Measurements from ENCODE around the gene CPLX1. TPM values are rescaled to one million over a fixed set of nuclear protein-coding genes. Genes with fewer than 3 reads are reported as not detected.

The CPLX1 gene
- total RNA-seq, 2 experiments from 2014 or later: 0.43 to 0.61 TPM

GRCh38 chr4:835148-836002, 9.4 kb upstream of the CPLX1 start:
- peaks cover 13% of the 10 kb centered on the region for H3K4me1 Mint-ChIP-seq (ENCODE audit: low read depth)
- intact Hi-C loops (cut with micrococcal nuclease): no loop called here
- no peaks in the 10 kb centered on the region for H3K27me3 Mint-ChIP-seq
- H3K9me3 Mint-ChIP-seq: peaks cover 28% of the 10 kb centered on the region
- ChIA-PET POLR2A (no interaction called here), CTCF (no interaction called here)
- H3K27ac Mint-ChIP-seq: no peak overlapping the region
- DNase-seq: no peak
- no peak overlapping the region for H3K4me3 Mint-ChIP-seq
- peaks cover 2% of the 10 kb centered on the region for H3K36me3 Mint-ChIP-seq

GRCh38 chr4:834368-835147, 8.6 kb upstream of the CPLX1 start:
- DNase-seq: no peak
- ChIA-PET CTCF (no interaction called here), POLR2A (no interaction called here)
- Mint-ChIP-seq H3K27me3 (no peaks in the 10 kb centered on the region), H3K4me1 (ENCODE audit: low read depth) (peaks cover 6% of the 10 kb centered on the region), H3K9me3 (peaks cover 28% of the 10 kb centered on the region), H3K4me3 (no peak overlapping the region), H3K27ac (no peak overlapping the region), H3K36me3 (peaks cover 2% of the 10 kb centered on the region)
- intact Hi-C loops (cut with micrococcal nuclease): no loop called here

GRCh38 chr4:833731-834367, 7.9 kb upstream of the CPLX1 start:
- ChIA-PET CTCF (no interaction called here), POLR2A (no interaction called here)
- peaks cover 2% of the 10 kb centered on the region for H3K27me3 Mint-ChIP-seq

GRCh38 chr4:833156-833555, 7.2 kb upstream of the CPLX1 start:
- CTCF ChIA-PET: no interaction called here
- peaks cover 7% of the 10 kb centered on the region for H3K27me3 Mint-ChIP-seq
- intact Hi-C loops (cut with micrococcal nuclease): no loop called here
- H3K36me3 Mint-ChIP-seq: peaks cover 2% of the 10 kb centered on the region
- no peak overlapping the region for H3K4me3 Mint-ChIP-seq
- H3K27ac Mint-ChIP-seq: no peak overlapping the region
- peaks cover 22% of the 10 kb centered on the region for H3K9me3 Mint-ChIP-seq
- peak; percentile 54 for DNase-seq
- peaks cover 4% of the 10 kb centered on the region for H3K4me1 Mint-ChIP-seq (ENCODE audit: low read depth)
- POLR2A ChIA-PET: no interaction called here

More at GRCh38 chr4:833731-834367, 7.9 kb upstream of the CPLX1 start:
- Mint-ChIP-seq H3K36me3 (peaks cover 2% of the 10 kb centered on the region), H3K9me3 (peaks cover 25% of the 10 kb centered on the region), H3K4me3 (no peak overlapping the region), H3K27ac (no peak overlapping the region), H3K4me1 (ENCODE audit: low read depth) (peaks cover 4% of the 10 kb centered on the region)
- no peak for DNase-seq
- intact Hi-C loops (cut with micrococcal nuclease): no loop called here

GRCh38 chr4:832536-832935, 6.6 kb upstream of the CPLX1 start:
- intact Hi-C loops (cut with micrococcal nuclease): no loop called here
- Mint-ChIP-seq H3K27ac (no peak overlapping the region), H3K27me3 (peaks cover 12% of the 10 kb centered on the region), H3K4me3 (no peak overlapping the region), H3K4me1 (ENCODE audit: low read depth) (peaks cover 4% of the 10 kb centered on the region), H3K36me3 (no peaks in the 10 kb centered on the region), H3K9me3 (peaks cover 16% of the 10 kb centered on the region)
- DNase-seq: no peak
- POLR2A ChIA-PET: no interaction called here
- CTCF ChIA-PET: no interaction called here

- ChIA-PET CTCF (no interaction called here), POLR2A (no interaction called here)
- Mint-ChIP-seq H3K27me3 (peaks cover 13% of the 10 kb centered on the region), H3K4me1 (ENCODE audit: low read depth) (peaks cover 4% of the 10 kb centered on the region), H3K4me3 (no peak overlapping the region), H3K27ac (no peak overlapping the region), H3K36me3 (no peaks in the 10 kb centered on the region), H3K9me3 (peaks cover 12% of the 10 kb centered on the region)
- no peak for DNase-seq
- intact Hi-C loops (cut with micrococcal nuclease): no loop called here
Measured at GRCh38 chr4:832108-832507, 6.2 kb upstream of the CPLX1 start.

- H3K36me3 Mint-ChIP-seq: no peaks in the 10 kb centered on the region
- intact Hi-C loops (cut with micrococcal nuclease): no loop called here
- H3K27ac Mint-ChIP-seq: no peak overlapping the region
- H3K9me3 Mint-ChIP-seq: peaks cover 9% of the 10 kb centered on the region
- CTCF ChIA-PET: no interaction called here
- POLR2A ChIA-PET: no interaction called here
- DNase-seq: no peak
- H3K4me1 Mint-ChIP-seq (ENCODE audit: low read depth): peaks cover 4% of the 10 kb centered on the region
- no peak overlapping the region for H3K4me3 Mint-ChIP-seq
- H3K27me3 Mint-ChIP-seq: peaks cover 13% of the 10 kb centered on the region
Measured at GRCh38 chr4:831483-831805, 5.5 kb upstream of the CPLX1 start.

GRCh38 chr4:830601-831482, 4.9 kb upstream of the CPLX1 start:
- ChIA-PET CTCF (no interaction called here), POLR2A (no interaction called here)
- Mint-ChIP-seq H3K4me3 (no peak overlapping the region), H3K27ac (no peak overlapping the region), H3K9me3 (peaks cover 4% of the 10 kb centered on the region), H3K4me1 (ENCODE audit: low read depth) (peaks cover 4% of the 10 kb centered on the region), H3K36me3 (no peaks in the 10 kb centered on the region), H3K27me3 (peaks cover 13% of the 10 kb centered on the region)
- intact Hi-C loops (cut with micrococcal nuclease): no loop called here
- DNase-seq: no peak

- Mint-ChIP-seq H3K36me3 (no peaks in the 10 kb centered on the region), H3K9me3 (peaks cover 2% of the 10 kb centered on the region), H3K4me1 (ENCODE audit: low read depth) (peaks cover 4% of the 10 kb centered on the region), H3K4me3 (no peak overlapping the region), H3K27me3 (peaks cover 13% of the 10 kb centered on the region), H3K27ac (no peak overlapping the region)
- intact Hi-C loops (cut with micrococcal nuclease): no loop called here
- DNase-seq: no peak
- ChIA-PET POLR2A (no interaction called here), CTCF (no interaction called here)
Measured at GRCh38 chr4:829761-830600, 4.1 kb upstream of the CPLX1 start.

GRCh38 chr4:829291-829690, 3.4 kb upstream of the CPLX1 start:
- no peak overlapping the region for H3K27ac Mint-ChIP-seq
- DNase-seq: no peak
- H3K9me3 Mint-ChIP-seq: peaks cover 2% of the 10 kb centered on the region
- intact Hi-C loops (cut with micrococcal nuclease): no loop called here
- peaks cover 17% of the 10 kb centered on the region for H3K27me3 Mint-ChIP-seq
- CTCF ChIA-PET: no interaction called here
- H3K4me3 Mint-ChIP-seq: no peak overlapping the region
- POLR2A ChIA-PET: no interaction called here
- no peaks in the 10 kb centered on the region for H3K36me3 Mint-ChIP-seq
- peaks cover 4% of the 10 kb centered on the region for H3K4me1 Mint-ChIP-seq (ENCODE audit: low read depth)

GRCh38 chr4:828641-829271, 2.8 kb upstream of the CPLX1 start:
- CTCF ChIA-PET: no interaction called here
- peaks cover 2% of the 10 kb centered on the region for H3K9me3 Mint-ChIP-seq
- peaks cover 4% of the 10 kb centered on the region for H3K4me1 Mint-ChIP-seq (ENCODE audit: low read depth)
- POLR2A ChIA-PET: no interaction called here
- H3K27me3 Mint-ChIP-seq: peaks cover 19% of the 10 kb centered on the region
- DNase-seq: no peak
- H3K27ac Mint-ChIP-seq: no peak overlapping the region
- intact Hi-C loops (cut with micrococcal nuclease): no loop called here
- H3K4me3 Mint-ChIP-seq: no peak overlapping the region
- no peaks in the 10 kb centered on the region for H3K36me3 Mint-ChIP-seq
